Breast epithelium (tissue), 4 donors: ENCODE measurements around the gene SPOCK1. TPM values are rescaled to one million over a fixed set of nuclear protein-coding genes. Genes with fewer than 3 reads are reported as not detected.

ENCODE experiments used
- DNase-seq, 2 donors: peaks; one replicate each; pipeline ENCODE4 v3.0.0-alpha.2; 2019; ENCODE audit warnings: low spot score in 2 of 2
- H3K27ac ChIP-seq, 2 donors: fragments of 200-600 bp; sonication (generic) in 1 of 2; one replicate each; pipeline ENCODE4 v1.5.1; 2016 to 2019; ENCODE audit warnings: mild to moderate bottlenecking in 1 of 2
- H3K27me3 ChIP-seq, 2 donors: fragments of 200-600 bp; sonication (generic) in 1 of 2; one replicate each; pipeline versions ENCODE4 v1.5.1 to v1.6.0; 2017 to 2019; ENCODE audit warnings: control low read depth in 1 of 2, mild to moderate bottlenecking in 1 of 2
- H3K36me3 ChIP-seq: fragments of 200-600 bp; one replicate; pipeline ENCODE4 v1.5.1; 2019
- H3K4me1 ChIP-seq, 2 donors: fragments of 200-600 bp; sonication (generic); one replicate each; pipeline ENCODE4 v1.5.1; 2016 to 2019; ENCODE audit warnings: control low read depth in 1 of 2
- H3K4me3 ChIP-seq, 3 donors: fragments of 200-600 bp; sonication (generic); 1 replicate in 2 of 3; 2 replicates in 1 of 3; pipeline ENCODE4 v1.5.1; 2016 to 2019; ENCODE audit warnings: mild to moderate bottlenecking in 3 of 3, moderate library complexity in 2 of 3
- H3K9me3 ChIP-seq, 2 donors: fragments of 200-600 bp; sonication (generic) in 1 of 2; one replicate each; pipeline ENCODE4 v1.5.1; 2016 to 2019; ENCODE audit warnings: control low read depth in 1 of 2
- CTCF ChIP-seq, 3 donors: fragments of 450-650 bp; IDR thresholded peaks; one replicate each; pipeline ENCODE4 v1.5.1; 2016 to 2017; ENCODE audit warnings: antibody characterized with exemption in 3 of 3, mild to moderate bottlenecking in 3 of 3, moderate library complexity in 3 of 3
- POLR2A ChIP-seq: fragments of 450-650 bp; IDR thresholded peaks from one replicate; pipeline ENCODE4 v1.6.1; 2016; ENCODE audit warnings: antibody characterized with exemption, mild to moderate bottlenecking, moderate library complexity
- POLR2AphosphoS5 ChIP-seq, 3 donors: sonication (generic); formaldehyde crosslinking; IDR thresholded peaks; one replicate each; pipeline ENCODE4 v1.6.1; 2017; ENCODE audit warnings: antibody characterized with exemption in 3 of 3
- intact Hi-C: fragments of 100-400 bp; cut with DNase I; formaldehyde crosslinking; loops from one replicate; pipeline ENCODE4 v1.15.1; 2023; ENCODE audit warnings: low total_unique reads
- total RNA-seq, 3 donors: library from RNA; depleted of rRNA; stranded (reverse); fragments of >200 nt; gene quantifications; one replicate each; pipeline ENCODE4 v1.1.0, GENCODE V29; 2016

The SPOCK1 gene
- total RNA-seq, 3 donors from 2014 or later = 14.5 to 52.0 (median 24.3) TPM

GRCh38 chr5:137310051-137310730 lies 188.9 kb downstream of the SPOCK1 start:
- H3K4me3 ChIP-seq = no peak overlapping the region
- no peaks in the 10 kb centered on the region for H3K9me3 ChIP-seq
- H3K4me1 ChIP-seq = no peaks in the 10 kb centered on the region
- no peaks in the 10 kb centered on the region for H3K27me3 ChIP-seq
- no peak for DNase-seq
- TF ChIP-seq CTCF (IDR thresholded peaks at IDR 0.05) (no peak), POLR2AphosphoS5 (IDR thresholded peaks at IDR 0.05) (no peak), POLR2A (no peak)
- intact Hi-C loops = no loop called here
- H3K27ac ChIP-seq = no peak overlapping the region
- no peaks in the 10 kb centered on the region for H3K36me3 ChIP-seq

- intact Hi-C loops = no loop called here
- Histone ChIP-seq H3K4me3 (no peak overlapping the region), H3K27ac (no peak overlapping the region), H3K9me3 (no peaks in the 10 kb centered on the region), H3K4me1 (no peaks in the 10 kb centered on the region), H3K36me3 (no peaks in the 10 kb centered on the region), H3K27me3 (no peaks in the 10 kb centered on the region)
- DNase-seq = no peak
- TF ChIP-seq POLR2A (no peak), POLR2AphosphoS5 (IDR thresholded peaks at IDR 0.05) (no peak), CTCF (IDR thresholded peaks at IDR 0.05) (no peak)
Measured at GRCh38 chr5:137309290-137309689, 189.8 kb downstream of the SPOCK1 start.

GRCh38 chr5:137308311-137308710 lies 190.8 kb downstream of the SPOCK1 start:
- DNase-seq = no peak
- H3K27ac ChIP-seq = no peak overlapping the region
- no peak overlapping the region for H3K4me3 ChIP-seq
- no peaks in the 10 kb centered on the region for H3K4me1 ChIP-seq
- no peaks in the 10 kb centered on the region for H3K27me3 ChIP-seq
- no peaks in the 10 kb centered on the region for H3K36me3 ChIP-seq
- no peaks in the 10 kb centered on the region for H3K9me3 ChIP-seq
- TF ChIP-seq POLR2AphosphoS5 (IDR thresholded peaks at IDR 0.05) (no peak), POLR2A (no peak), CTCF (IDR thresholded peaks at IDR 0.05) (no peak)
- intact Hi-C loops = no loop called here

- Histone ChIP-seq H3K4me1 (no peaks in the 10 kb centered on the region), H3K4me3 (no peak overlapping the region), H3K27ac (no peak overlapping the region), H3K27me3 (no peaks in the 10 kb centered on the region), H3K36me3 (no peaks in the 10 kb centered on the region), H3K9me3 (no peaks in the 10 kb centered on the region)
- DNase-seq = no peak
- intact Hi-C loops = no loop called here
- TF ChIP-seq POLR2A = no peak
- no peak for TF ChIP-seq POLR2AphosphoS5 (IDR thresholded peaks at IDR 0.05)
- TF ChIP-seq CTCF (IDR thresholded peaks at IDR 0.05) = no peak
Measured at GRCh38 chr5:137306903-137307302, 192.2 kb downstream of the SPOCK1 start.

GRCh38 chr5:137305971-137306602 lies 193.0 kb downstream of the SPOCK1 start:
- no peaks in the 10 kb centered on the region for H3K36me3 ChIP-seq
- H3K4me1 ChIP-seq = no peaks in the 10 kb centered on the region
- no peaks in the 10 kb centered on the region for H3K27me3 ChIP-seq
- H3K27ac ChIP-seq = no peak overlapping the region
- intact Hi-C loops = no loop called here
- H3K4me3 ChIP-seq = no peak overlapping the region
- TF ChIP-seq POLR2A (no peak), POLR2AphosphoS5 (IDR thresholded peaks at IDR 0.05) (no peak), CTCF (IDR thresholded peaks at IDR 0.05) (no peak)
- no peak for DNase-seq
- H3K9me3 ChIP-seq = no peaks in the 10 kb centered on the region
